Activated CD4-positive, alpha-beta T cell treated with anti-CD3 and anti-CD28 coated beads, Interleukin-2, amount 50 U/mL, for 16 hours (primary cell): Measurements from ENCODE around the gene OR2T29.
A peak's percentile ranks its signal among the peaks of the same experiment; 100 is the strongest.
"Not testable (repeated sequence)": the region's sequence is repeated elsewhere in the genome, so short reads cannot be mapped to it uniquely, and the experiment has no call there.

ENCODE experiments used
- DNase-seq: peaks from one replicate; pipeline ENCODE4 v3.0.0-alpha.2; 2020

OR2T29 gene, protein sequence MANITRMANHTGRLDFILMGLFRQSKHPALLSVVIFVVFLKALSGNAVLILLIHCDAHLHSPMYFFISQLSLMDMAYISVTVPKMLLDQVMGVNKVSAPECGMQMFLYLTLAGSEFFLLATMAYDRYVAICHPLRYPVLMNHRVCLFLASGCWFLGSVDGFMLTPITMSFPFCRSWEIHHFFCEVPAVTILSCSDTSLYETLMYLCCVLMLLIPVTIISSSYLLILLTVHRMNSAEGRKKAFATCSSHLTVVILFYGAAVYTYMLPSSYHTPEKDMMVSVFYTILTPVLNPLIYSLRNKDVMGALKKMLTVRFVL

DNA sequence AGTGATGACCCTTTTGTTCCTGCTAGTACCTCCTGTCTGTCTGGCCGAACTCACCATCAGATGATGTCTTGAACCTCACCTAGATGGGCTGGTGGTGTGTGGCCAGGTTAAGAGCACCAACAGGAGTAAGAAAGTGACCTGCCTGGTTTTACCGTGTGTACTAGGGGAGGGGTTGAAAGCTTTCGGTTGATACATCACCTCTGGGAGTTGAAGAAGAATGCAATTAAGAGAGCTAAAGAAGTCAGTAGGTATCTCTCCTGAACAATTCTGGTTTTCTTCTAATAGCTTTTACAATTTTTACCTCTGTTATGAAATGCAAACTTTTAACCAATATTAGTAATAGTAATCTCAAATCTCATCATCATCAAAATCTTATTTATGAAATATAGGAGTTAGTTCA, at the start of gene OR2T29:
Gene OR2T29 (minus strand): TSS at position 101 of the 400 bp plus-strand sequence. CDS start 3,281 bp downstream, outside the sequence.
- not testable (repeated sequence) for DNase-seq

- DNase-seq, result no peak
Observed at GRCh38 chr1:248611883-248612414, 49.4 kb upstream of the OR2T29 start.

DNA sequence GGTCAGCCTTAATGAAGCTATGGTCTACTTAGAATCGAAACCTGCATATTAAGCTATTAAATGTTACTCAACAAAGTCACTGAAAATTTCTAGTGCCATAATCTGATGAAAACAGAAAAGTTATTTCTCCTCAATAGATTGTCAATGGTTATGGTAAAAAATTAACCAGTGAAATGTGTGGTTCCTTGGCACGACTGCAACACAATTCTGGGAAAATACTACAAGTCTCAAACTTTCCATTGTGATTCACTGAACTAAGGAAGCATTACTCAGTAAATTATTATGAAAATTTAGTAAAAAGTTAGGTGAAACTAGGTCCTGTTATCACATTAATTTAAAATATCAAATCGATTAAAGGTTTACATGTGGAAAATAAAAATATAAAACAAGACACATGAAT, 47.7 kb upstream of the OR2T29 start:
- DNase-seq, result no peak

DNA sequence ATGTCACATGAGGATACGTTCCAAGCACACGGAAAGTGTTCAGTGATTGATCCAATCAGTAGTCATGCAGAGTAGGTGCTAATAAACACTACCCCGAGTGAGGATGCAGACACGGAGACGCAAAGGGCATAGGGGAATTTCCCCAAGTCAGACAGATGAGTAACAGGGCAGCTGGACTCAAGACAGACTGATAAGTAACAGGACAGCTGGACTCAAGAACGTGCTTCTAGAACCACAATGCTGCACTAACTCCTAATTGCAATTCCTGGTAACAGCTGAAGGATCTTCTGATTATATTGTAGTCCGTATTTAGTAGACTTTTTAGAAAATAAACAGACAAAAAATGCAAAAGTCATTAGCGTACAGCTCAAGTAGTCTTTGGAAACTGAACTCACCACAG, 36.8 kb upstream of the OR2T29 start:
- no peak for DNase-seq

DNA sequence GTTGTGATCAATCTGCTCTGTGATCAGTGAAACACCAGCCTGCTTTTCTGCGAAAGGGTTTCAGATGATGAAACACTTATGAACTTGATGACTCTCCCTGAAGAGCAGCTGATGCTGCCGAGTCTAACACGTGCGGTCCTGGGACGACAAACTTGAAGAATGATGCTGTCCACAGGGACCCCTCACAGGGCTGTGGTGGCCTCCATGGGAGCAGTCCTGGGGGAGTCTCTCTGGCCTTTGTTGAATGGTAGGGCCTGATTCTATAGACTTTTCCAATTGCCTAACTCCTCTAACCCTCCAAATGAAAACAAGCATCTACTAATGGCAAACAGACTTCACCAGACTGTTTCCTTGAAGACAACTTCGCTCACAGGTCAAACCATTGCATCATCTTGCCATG, 35.0 kb upstream of the OR2T29 start, which contains the start of gene OR2T10:
Gene OR2T10 (minus strand): TSS at position 112 of the 400 bp plus-strand sequence. CDS start 3,932 bp downstream, outside the sequence.
- no peak for DNase-seq

- no peak for DNase-seq
Observed at GRCh38 chr1:248596615-248597014, 34.0 kb upstream of the OR2T29 start.

- DNase-seq, result no peak
Observed at GRCh38 chr1:248593226-248593625, 30.7 kb upstream of the OR2T29 start.

DNA sequence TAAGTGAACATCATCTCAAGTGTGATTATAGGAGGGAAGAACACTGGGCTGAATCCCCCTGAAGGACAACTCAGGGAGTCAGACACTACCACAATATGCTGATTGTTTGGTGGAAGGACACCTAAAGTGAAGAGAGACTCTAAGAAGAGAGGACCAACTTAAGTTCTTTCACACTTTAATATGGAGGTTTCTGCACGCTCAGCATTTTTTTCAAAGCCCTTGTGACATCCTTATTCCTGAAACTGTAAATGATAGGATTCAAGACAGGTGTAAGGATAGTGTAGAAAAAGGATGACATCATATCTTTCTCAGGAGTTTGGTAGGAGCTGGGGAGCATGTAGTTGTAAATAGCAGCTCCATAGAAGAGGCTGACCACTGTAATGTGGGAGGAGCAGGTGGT, 30.1 kb upstream of the OR2T29 start:
- no peak for DNase-seq

- DNase-seq, result no peak
Observed at GRCh38 chr1:248590055-248590454, 27.5 kb upstream of the OR2T29 start.

DNA sequence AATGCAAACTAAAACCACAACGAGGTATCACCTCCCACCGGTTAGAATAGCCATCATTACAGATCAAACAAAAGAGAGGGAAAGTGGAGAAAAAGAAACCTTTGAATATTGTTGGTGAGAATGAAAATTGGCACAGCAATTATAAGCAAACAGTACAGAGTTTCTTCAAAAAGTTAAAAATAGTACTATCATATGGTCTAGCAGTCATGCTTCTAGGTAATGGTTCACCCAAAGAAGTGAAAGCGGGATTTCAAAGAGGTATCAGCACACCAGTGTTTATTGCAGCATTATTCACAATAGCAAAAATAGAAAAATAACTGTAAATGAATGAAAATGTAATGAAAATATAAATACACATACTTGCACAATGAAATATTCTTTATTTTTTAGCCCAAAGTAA, 26.8 kb upstream of the OR2T29 start:
- no peak for DNase-seq

- DNase-seq, result no peak
Observed at GRCh38 chr1:248585266-248585665, 22.7 kb upstream of the OR2T29 start.

DNA sequence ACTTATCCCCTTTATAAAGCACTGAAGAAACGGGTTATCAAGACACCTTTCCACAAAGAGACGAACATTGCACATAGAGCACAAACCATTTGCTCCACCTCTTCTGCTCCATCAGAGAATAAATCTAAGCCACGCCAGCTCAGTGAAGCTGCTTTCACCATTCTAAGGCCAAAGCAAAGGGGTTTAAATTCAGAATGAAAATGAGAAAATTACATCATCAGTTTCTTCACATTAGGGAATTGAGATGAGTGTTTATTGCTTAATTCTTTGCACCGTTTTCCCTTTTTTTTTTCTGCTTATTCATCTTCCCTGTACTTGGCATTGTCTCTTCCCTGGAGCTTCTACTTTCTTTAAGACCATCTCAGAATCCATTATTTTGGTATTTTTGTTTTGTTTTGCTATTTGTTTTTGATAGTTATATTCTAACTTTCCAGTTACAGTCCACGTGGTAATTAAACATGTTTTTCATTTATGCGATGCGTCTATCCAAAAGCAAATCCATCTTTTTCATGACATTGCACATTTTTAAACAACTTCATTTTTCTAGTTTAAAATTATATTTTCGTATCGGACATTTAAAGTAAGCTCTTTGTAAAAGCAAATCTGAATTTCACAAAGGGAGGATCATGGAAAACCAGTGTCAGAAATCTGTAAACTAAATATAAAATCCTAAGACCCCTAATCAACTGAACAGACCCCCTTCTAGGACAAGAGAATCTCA, 13.8 kb upstream of the OR2T29 start:
- peak; percentile 24 for DNase-seq

DNA sequence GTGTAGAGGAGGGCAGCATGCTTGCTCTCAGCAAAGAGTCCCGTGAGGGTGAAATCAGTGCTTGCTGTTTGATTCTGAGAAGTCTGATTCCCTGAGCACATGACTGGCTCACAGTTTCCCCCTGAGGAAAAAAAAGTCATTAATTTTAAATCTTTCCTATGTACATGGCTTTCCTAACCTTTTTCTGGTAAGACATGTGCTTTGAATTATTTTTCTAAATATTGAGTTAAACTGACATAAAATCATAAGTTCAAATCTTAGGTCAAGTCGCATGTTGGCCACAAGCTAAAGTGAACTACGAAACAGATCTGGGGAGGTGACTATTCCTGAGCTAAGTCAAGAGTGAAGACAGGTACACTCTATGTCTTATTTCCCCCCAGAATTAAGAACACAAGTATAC, 12.1 kb upstream of the OR2T29 start, which contains the start of gene OR2T34:
Gene OR2T34 (minus strand): TSS at position 101 of the 400 bp plus-strand sequence. CDS start 0 bp downstream, at position 101.
- DNase-seq, result not testable (repeated sequence)

DNA sequence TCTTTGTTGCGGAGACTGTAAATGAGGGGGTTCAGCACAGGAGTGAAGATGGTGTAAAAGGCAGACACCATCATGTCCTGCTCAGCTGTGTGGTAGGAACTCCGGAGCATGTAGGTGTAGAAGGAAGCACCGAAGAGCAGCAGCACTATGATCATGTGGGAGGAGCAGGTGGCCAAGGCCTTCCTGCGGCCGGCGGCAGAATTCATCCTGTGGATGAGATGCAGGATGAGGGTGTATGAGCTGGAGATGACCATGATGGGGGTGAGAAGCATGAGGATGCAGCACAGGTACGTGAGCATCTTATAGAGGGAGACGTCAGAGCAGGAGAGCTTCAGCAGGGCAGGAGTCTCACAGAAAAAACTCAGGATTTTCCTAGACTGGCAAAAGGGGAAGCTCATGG, 11.3 kb upstream of the OR2T29 start:
- DNase-seq, result not testable (repeated sequence)

- DNase-seq, result not testable (repeated sequence)
Observed at GRCh38 chr1:248572049-248572448, 9.5 kb upstream of the OR2T29 start.

- not testable (repeated sequence) for DNase-seq
Observed at GRCh38 chr1:248570811-248571210, 8.2 kb upstream of the OR2T29 start.

- DNase-seq, result not testable (repeated sequence)
Observed at GRCh38 chr1:248569049-248569448, 6.5 kb upstream of the OR2T29 start.

DNA sequence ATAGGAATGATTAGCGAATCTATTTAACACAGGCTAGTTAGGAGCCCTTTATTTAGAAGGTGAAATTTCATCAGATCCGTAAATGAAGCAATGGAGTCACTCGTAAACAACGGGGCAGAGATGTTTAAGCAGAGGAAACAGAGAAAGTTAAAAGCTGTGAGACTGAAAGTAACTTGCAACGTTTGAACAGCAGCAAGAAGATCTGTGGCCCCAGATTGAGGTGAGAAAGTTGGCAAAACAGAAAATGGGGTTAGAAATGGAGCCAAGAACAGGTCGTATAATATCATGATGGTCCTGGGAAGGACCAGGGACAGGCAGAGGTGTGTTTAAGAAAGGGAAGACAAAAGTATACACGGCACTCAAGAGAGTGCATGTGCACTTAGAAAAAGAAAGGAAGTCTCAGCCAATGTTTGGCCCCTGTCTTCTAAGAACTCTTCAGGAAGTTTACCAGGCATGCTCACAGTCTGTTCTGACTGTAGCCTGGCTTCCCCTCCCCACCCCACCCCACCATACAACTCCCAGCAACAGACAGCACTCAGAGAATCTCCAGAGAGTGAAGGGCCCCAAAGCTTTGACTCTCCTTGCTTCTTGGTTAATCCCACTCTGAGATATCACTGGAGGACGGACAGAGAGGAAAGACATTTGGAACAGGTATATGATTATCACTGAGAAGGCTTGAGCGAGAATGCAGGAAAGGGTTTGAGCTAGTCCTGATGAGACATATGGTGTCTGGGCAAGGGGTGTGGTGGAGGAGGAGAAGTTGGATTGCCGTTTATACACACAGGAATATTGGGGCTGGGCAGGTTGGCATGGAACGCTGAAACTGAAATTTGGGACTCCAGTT, 3.2 kb upstream of the OR2T29 start:
- DNase-seq, result peak; percentile 6

DNA sequence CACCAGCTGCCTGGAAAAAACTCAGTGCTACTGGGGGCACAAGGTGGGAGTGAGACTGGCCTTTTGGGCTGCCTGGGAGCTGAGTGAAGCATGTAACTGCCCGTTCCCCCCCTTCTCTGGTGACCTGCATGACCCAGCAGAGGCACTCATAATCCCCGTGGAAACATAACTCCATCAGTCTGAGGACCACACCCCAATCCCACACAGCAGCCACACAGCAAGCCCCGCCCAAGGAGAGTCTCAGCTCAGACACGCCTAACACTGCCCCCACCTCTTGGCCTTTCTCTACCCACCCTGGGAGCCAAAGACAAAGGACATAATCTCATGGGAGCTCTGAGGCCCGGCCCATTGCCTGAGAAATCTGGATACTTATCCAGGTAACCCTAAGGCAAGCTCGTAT, 11.5 kb downstream of the OR2T29 start:
- DNase-seq, result not testable (repeated sequence)

DNA sequence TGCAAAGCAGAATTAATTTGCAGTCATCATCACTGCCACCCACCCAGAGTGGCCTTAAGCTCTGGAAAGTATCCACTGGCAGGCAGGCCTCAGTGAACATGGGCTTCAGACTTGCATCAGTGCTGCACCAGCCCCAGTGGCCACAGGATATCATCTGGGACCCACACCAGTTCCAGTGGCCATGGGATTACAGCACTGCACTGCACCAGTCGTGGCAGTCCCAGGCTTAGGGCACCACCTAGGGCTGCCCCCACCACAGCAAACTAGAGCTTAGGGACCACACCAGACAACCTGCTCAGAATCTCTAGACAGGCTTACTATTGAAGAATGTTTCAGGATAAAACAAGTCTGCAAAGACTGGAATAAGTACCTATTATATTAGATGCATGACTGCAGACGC, 15.2 kb downstream of the OR2T29 start:
- not testable (repeated sequence) for DNase-seq

GRCh38 chr1:248537449-248537848, 25.1 kb downstream of the OR2T29 start:
- DNase-seq, result not testable (repeated sequence)

DNA sequence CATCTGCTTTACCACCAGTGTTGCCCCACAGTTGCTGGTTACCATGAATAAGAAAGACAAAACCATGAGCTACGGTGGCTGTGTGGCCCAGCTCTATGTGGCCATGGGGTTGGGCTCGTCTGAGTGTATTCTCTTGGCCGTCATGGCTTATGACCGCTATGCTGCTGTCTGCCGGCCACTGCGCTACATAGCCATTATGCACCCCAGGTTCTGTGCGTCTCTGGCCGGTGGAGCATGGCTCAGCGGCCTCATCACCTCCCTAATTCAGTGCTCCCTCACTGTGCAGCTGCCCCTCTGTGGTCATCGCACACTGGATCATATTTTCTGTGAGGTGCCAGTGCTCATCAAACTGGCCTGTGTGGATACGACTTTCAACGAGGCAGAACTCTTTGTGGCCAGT, 40.7 kb downstream of the OR2T29 start:
- no peak for DNase-seq

- not testable (repeated sequence) for DNase-seq
Observed at GRCh38 chr1:248510217-248510616, 52.4 kb downstream of the OR2T29 start.
